PC-3 (cell line): ENCODE measurements around the gene ARL6IP4. TPM values are rescaled to one million over a fixed set of nuclear protein-coding genes. Genes with fewer than 3 reads are reported as not detected.

Source experiments
- ATAC-seq: fragments of 200-7000 bp; cut with Tn5 transposase; 2 replicates; pipeline ENCODE4 v1.9.1; 2020; ENCODE audit warnings: mild to moderate bottlenecking, moderate library complexity
- BruUV-seq: library from RNA; stranded (reverse); fragments of 400-500 nt; replicated peaks from 2 replicates; lab custom pipeline; 2021; lab: Mats Ljungman, UMichigan
- CTCF ChIA-PET: fragments of 300-600 bp; sonication (Branson Sonifier 250); formaldehyde crosslinking; loops from one replicate; lab custom pipeline; 2022; ENCODE audit warnings: antibody characterized with exemption; lab: Charles Lee
- POLR2A ChIA-PET: fragments of 300-600 bp; sonication (Branson Sonifier 250); formaldehyde crosslinking; loops from one replicate; lab custom pipeline; 2022; ENCODE audit warnings: antibody characterized with exemption; ENCODE audit not compliant: unreplicated experiment; lab: Charles Lee
- DNase-seq: peaks from one replicate; pipeline ENCODE4 v3.0.0-alpha.2; 2015
- H2AFZ ChIP-seq: fragments of 300-600 bp; sonication (generic); 2 replicates; pipeline ENCODE4 v1.6.0; 2016; ENCODE audit warnings: antibody characterized with exemption, low read length
- H3F3A ChIP-seq: fragments of 300-600 bp; sonication (generic); one replicate; pipeline ENCODE4 v1.6.0; 2017; ENCODE audit warnings: antibody characterized with exemption, low read length, control low read depth, mild to moderate bottlenecking; ENCODE audit not compliant: unreplicated experiment
- H3K27ac ChIP-seq: fragments of 300-600 bp; sonication (generic); 2 replicates; pipeline ENCODE4 v1.5.1; 2016; ENCODE audit warnings: mild to moderate bottlenecking, low read length
- H3K27me3 ChIP-seq: fragments of 300-600 bp; sonication (generic); 2 replicates; pipeline ENCODE4 v1.6.1; 2016; ENCODE audit warnings: low read length, mixed read lengths
- H3K36me3 ChIP-seq: fragments of 300-600 bp; sonication (generic); 2 replicates; pipeline ENCODE4 v1.6.1; 2016; ENCODE audit warnings: low read depth, mixed run types, low read length, mixed read lengths
- H3K4me1 ChIP-seq: fragments of 300-600 bp; sonication (generic); 2 replicates; pipeline ENCODE4 v1.5.1; 2016; ENCODE audit warnings: low read length; ENCODE audit not compliant: insufficient read depth
- H3K4me2 ChIP-seq: fragments of 300-600 bp; sonication (generic); 2 replicates; pipeline ENCODE4 v1.6.0; 2016; ENCODE audit warnings: low read length
- H3K4me3 ChIP-seq: fragments of 300-600 bp; sonication (generic); 2 replicates; pipeline ENCODE4 v1.5.1; 2016; ENCODE audit warnings: mild to moderate bottlenecking, low read length, mixed read lengths
- H3K79me2 ChIP-seq: fragments of 300-600 bp; sonication (generic); 2 replicates; pipeline ENCODE4 v1.6.1; 2017; ENCODE audit warnings: low read length, mixed read lengths
- H3K9ac ChIP-seq: fragments of 300-600 bp; sonication (generic); 2 replicates; pipeline ENCODE4 v1.6.0; 2016; ENCODE audit warnings: mild to moderate bottlenecking, low read length
- H3K9me2 ChIP-seq: fragments of 300-600 bp; sonication (generic); replicated peaks from 2 replicates; pipeline ENCODE4 v1.6.1; 2016; ENCODE audit warnings: mixed run types, low read length, mixed read lengths
- H3K9me3 ChIP-seq: fragments of 300-600 bp; sonication (generic); 2 replicates; pipeline ENCODE4 v1.6.1; 2016; ENCODE audit warnings: low read length, mixed read lengths
- H4K20me1 ChIP-seq: fragments of 300-600 bp; sonication (generic); 2 replicates; pipeline ENCODE4 v1.6.1; 2016; ENCODE audit warnings: low read length, mixed read lengths
- CTCF ChIP-seq: fragments of 300-600 bp; sonication (generic); conservative IDR thresholded peaks from 2 replicates; pipeline ENCODE4 v1.5.1; 2017; ENCODE audit warnings: antibody characterized with exemption, low read depth, mild to moderate bottlenecking, low read length
- EZH2 ChIP-seq: fragments of 300-600 bp; sonication (generic); IDR thresholded peaks from one replicate; pipeline ENCODE4 v1.6.1; 2017; ENCODE audit warnings: antibody characterized with exemption, mild to moderate bottlenecking, low read length; ENCODE audit not compliant: unreplicated experiment
- EZH2phosphoT487 ChIP-seq: fragments of 300-600 bp; sonication (generic); IDR thresholded peaks from 2 replicates; pipeline ENCODE4 v1.6.1; 2018; ENCODE audit warnings: mild to moderate bottlenecking, antibody characterized with exemption, low read length, borderline replicate concordance
- intact Hi-C: fragments of 100-400 bp; cut with micrococcal nuclease; formaldehyde crosslinking; loops from 2 replicates; pipeline ENCODE4 v1.9.0; 2023
- total RNA-seq: library from RNA; depleted of rRNA; stranded (reverse); fragments of >200 nt; gene quantifications from 2 replicates; pipeline ENCODE4 v1.2.3, GENCODE V29; 2014

Gene ARL6IP4
- total RNA-seq, 1 experiment from 2014 or later, result 363 TPM

- Histone ChIP-seq H3K9ac (no peak overlapping the region), H3F3A (no peaks in the 10 kb centered on the region), H4K20me1 (no peaks in the 10 kb centered on the region), H3K27ac (no peak overlapping the region), H3K4me2 (no peak overlapping the region), H3K79me2 (no peaks in the 10 kb centered on the region), H3K4me3 (no peak overlapping the region), H3K4me1 (no peaks in the 10 kb centered on the region), H2AFZ (no peak overlapping the region), H3K9me2 (no peaks in the 10 kb centered on the region), H3K27me3 (no peaks in the 10 kb centered on the region), H3K36me3 (no peaks in the 10 kb centered on the region), H3K9me3 (no peaks in the 10 kb centered on the region)
- ChIA-PET POLR2A (no interaction called here), CTCF (no interaction called here)
- intact Hi-C loops, result no loop called here
- TF ChIP-seq CTCF, result no peak
- TF ChIP-seq EZH2, result no peak
- no peak for TF ChIP-seq EZH2phosphoT487
- no peak for DNase-seq
- no TSS peak for BruUV-seq
- no peak for ATAC-seq
Observed at GRCh38 chr12:123010110-123010509, 29.6 kb downstream of the ARL6IP4 start.

DNA sequence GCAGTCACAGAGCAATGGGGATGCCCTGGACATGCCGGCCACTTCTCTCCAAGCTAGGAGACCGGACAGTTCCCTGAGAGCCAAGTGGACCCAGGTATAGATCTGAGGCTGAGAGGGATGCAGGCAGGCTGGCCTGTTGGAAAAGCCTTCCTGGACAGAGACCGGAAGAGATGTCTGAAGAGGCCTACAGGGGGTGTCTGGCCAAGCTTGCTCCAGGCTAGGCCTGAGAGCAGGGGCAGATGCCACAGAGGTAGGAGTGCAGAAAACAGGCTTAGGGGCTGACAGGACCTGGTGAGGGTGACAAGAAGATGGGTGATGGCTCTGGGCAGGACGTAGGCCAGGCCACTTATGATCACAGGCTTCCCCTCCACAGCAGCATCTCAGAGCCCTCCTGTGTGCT, 30.2 kb downstream of the ARL6IP4 start:
- Histone ChIP-seq H3K4me3 (no peak overlapping the region), H3K9ac (no peak overlapping the region), H3K79me2 (no peaks in the 10 kb centered on the region), H3K4me1 (no peaks in the 10 kb centered on the region), H3K27me3 (no peaks in the 10 kb centered on the region), H3K9me3 (no peaks in the 10 kb centered on the region), H3F3A (no peaks in the 10 kb centered on the region), H3K36me3 (no peaks in the 10 kb centered on the region), H3K4me2 (no peak overlapping the region), H2AFZ (no peak overlapping the region), H3K9me2 (no peaks in the 10 kb centered on the region), H3K27ac (no peak overlapping the region), H4K20me1 (no peaks in the 10 kb centered on the region)
- ChIA-PET CTCF (no interaction called here), POLR2A (no interaction called here)
- ATAC-seq (no peak), DNase-seq (no peak)
- intact Hi-C loops, result no loop called here
- BruUV-seq, result no TSS peak
- TF ChIP-seq EZH2, result no peak
- no peak for TF ChIP-seq CTCF
- TF ChIP-seq EZH2phosphoT487, result no peak

DNA sequence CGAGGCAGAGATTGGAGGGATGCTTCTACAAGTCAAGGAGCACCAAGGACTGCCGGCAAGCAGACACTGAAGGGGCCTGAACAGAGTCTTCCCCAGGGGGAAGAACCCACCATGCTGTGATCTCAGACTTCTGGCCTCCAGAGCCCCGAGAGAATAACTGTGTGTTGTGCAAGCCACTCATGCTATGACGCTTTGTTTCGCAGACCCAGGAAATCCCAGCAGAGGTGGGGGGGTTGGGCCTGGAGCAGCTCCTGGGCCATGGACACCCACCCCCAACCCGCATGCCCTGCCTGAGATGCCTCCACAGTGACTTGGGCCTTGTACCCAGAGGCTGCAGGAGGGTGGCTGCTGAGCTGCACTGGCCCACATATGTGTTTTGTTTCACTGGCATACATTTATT, 31.2 kb downstream of the ARL6IP4 start:
- ChIA-PET CTCF (no interaction called here), POLR2A (no interaction called here)
- H3K9me2 ChIP-seq, result no peaks in the 10 kb centered on the region
- no peaks in the 10 kb centered on the region for H3K4me1 ChIP-seq
- H3K9me3 ChIP-seq, result no peaks in the 10 kb centered on the region
- no peaks in the 10 kb centered on the region for H3K79me2 ChIP-seq
- no peak for TF ChIP-seq EZH2
- TF ChIP-seq CTCF, result no peak
- no peak for TF ChIP-seq EZH2phosphoT487
- H3K4me3 ChIP-seq, result no peak overlapping the region
- H3K9ac ChIP-seq, result no peak overlapping the region
- intact Hi-C loops, result no loop called here
- no peaks in the 10 kb centered on the region for H3K27me3 ChIP-seq
- no peak overlapping the region for H3K27ac ChIP-seq
- no peak overlapping the region for H2AFZ ChIP-seq
- no peaks in the 10 kb centered on the region for H4K20me1 ChIP-seq
- ATAC-seq, result no peak
- no peak for DNase-seq
- H3K36me3 ChIP-seq, result no peaks in the 10 kb centered on the region
- H3K4me2 ChIP-seq, result no peak overlapping the region
- no TSS peak for BruUV-seq
- H3F3A ChIP-seq, result no peaks in the 10 kb centered on the region
